ENCODE measurements around the gene OVOL3. TPM values are rescaled to one million over a fixed set of nuclear protein-coding genes. Genes with fewer than 3 reads are reported as not detected.

OVOL3 gene
- total and polyA plus RNA-seq, 4 donors: not detected

DNA sequence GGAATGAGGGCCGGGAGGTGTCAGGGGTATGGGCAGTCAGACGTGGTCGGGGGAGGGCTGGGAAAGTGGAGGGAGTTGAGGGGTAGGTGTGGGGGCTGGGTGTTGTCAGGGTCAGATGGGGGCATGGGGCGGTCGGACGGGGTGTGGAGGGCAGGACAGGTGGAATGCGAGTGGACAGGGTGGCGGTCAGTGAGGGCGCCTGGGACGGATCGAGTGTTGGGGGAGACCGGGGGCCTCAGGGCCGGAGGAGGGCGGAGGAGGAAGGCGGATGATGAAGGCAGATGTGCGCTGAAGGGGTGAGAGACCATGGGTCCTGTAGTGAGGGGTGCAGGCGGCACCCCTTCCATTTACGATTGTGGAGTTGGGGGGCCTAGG, 10.0 kb downstream of the OVOL3 start:
- Histone ChIP-seq H3K27ac (ENCODE audit: low read depth in 1 of 2, low read length in 2 of 2) (no peak overlapping the region), H3K4me3 (ENCODE audit: low read depth in 1 of 3, low read length in 3 of 3) (no peak overlapping the region), H3K9ac (ENCODE audit: low read depth in 1 of 2, low read length in 2 of 2) (no peak overlapping the region), H3K4me1 (ENCODE audit: control insufficient read depth in 4 of 4, insufficient read depth in 4 of 4, low read length in 3 of 4) (peaks cover 0 to 6% (median 4%) of the 10 kb centered on the region in 4 donors), H3K36me3 (ENCODE audit: control insufficient read depth in 4 of 4, insufficient read depth in 3 of 4, low read depth in 1 of 4, low read length in 3 of 4) (peaks cover 8 to 31% (median 14%) of the 10 kb centered on the region in 4 donors), H3K27me3 (ENCODE audit: control insufficient read depth in 4 of 4, insufficient read depth in 4 of 4, low read length in 3 of 4) (no peaks in the 10 kb centered on the region), H3K9me3 (ENCODE audit: control insufficient read depth in 4 of 4, low read length in 3 of 4) (no peaks in the 10 kb centered on the region)
- TF ChIP-seq MAX (IDR thresholded peaks at IDR 0.05): no peak
- no peak for TF ChIP-seq TAF1 (conservative IDR thresholded peaks at IDR 0.05)
- TF ChIP-seq FOXA1 (IDR thresholded peaks at IDR 0.05): no peak
- no peak for TF ChIP-seq JUND (IDR thresholded peaks at IDR 0.05)
- no peak for TF ChIP-seq GABPA (IDR thresholded peaks at IDR 0.05 in 1 of 2, conservative IDR thresholded peaks at IDR 0.05 in 1 of 2)
- no peak for TF ChIP-seq SP1 (IDR thresholded peaks at IDR 0.05)
- no peak for TF ChIP-seq CTCF (IDR thresholded peaks at IDR 0.05; ENCODE audit: low read depth, low read length, missing input control)
- TF ChIP-seq YY1 (IDR thresholded peaks at IDR 0.05): no peak
- no peak for TF ChIP-seq RAD21 (IDR thresholded peaks at IDR 0.05)
- TF ChIP-seq, protein P1, sequence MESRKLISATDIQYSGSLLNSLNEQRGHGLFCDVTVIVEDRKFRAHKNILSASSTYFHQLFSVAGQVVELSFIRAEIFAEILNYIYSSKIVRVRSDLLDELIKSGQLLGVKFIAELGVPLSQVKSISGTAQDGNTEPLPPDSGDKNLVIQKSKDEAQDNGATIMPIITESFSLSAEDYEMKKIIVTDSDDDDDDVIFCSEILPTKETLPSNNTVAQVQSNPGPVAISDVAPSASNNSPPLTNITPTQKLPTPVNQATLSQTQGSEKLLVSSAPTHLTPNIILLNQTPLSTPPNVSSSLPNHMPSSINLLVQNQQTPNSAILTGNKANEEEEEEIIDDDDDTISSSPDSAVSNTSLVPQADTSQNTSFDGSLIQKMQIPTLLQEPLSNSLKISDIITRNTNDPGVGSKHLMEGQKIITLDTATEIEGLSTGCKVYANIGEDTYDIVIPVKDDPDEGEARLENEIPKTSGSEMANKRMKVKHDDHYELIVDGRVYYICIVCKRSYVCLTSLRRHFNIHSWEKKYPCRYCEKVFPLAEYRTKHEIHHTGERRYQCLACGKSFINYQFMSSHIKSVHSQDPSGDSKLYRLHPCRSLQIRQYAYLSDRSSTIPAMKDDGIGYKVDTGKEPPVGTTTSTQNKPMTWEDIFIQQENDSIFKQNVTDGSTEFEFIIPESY (IDR thresholded peaks at IDR 0.05): no peak
- TF ChIP-seq ATF3 (IDR thresholded peaks at IDR 0.05): no peak
- TF ChIP-seq EGR1 (IDR thresholded peaks at IDR 0.05; ENCODE audit: low read depth in 2 of 2): no peak
- no peak for TF ChIP-seq HNF4G (IDR thresholded peaks at IDR 0.05)
- TF ChIP-seq FOXA2 (IDR thresholded peaks at IDR 0.05): no peak
- 97% methylated on average over 18 of the region's 18 CpGs for WGBS
- DNase-seq (ENCODE audit: low spot score): no peak

GRCh38 chr19:36121486-36122124, 10.7 kb downstream of the OVOL3 start:
- Histone ChIP-seq H3K36me3 (ENCODE audit: control insufficient read depth in 4 of 4, insufficient read depth in 3 of 4, low read depth in 1 of 4, low read length in 3 of 4) (peaks cover 8 to 31% (median 14%) of the 10 kb centered on the region in 4 donors), H3K27ac (ENCODE audit: low read depth in 1 of 2, low read length in 2 of 2) (no peak overlapping the region), H3K9me3 (ENCODE audit: control insufficient read depth in 4 of 4, low read length in 3 of 4) (no peaks in the 10 kb centered on the region), H3K4me1 (ENCODE audit: control insufficient read depth in 4 of 4, insufficient read depth in 4 of 4, low read length in 3 of 4) (no peaks in the 10 kb centered on the region), H3K27me3 (ENCODE audit: control insufficient read depth in 4 of 4, insufficient read depth in 4 of 4, low read length in 3 of 4) (no peaks in the 10 kb centered on the region), H3K4me3 (ENCODE audit: low read depth in 1 of 3, low read length in 3 of 3) (no peak overlapping the region), H3K9ac (ENCODE audit: low read depth in 1 of 2, low read length in 2 of 2) (no peak overlapping the region)
- DNase-seq (ENCODE audit: low spot score): no peak
- 92% methylated on average over 49 of the region's 49 CpGs for WGBS
- no peak for TF ChIP-seq REST (IDR thresholded peaks at IDR 0.05)
- no peak for TF ChIP-seq JUND (IDR thresholded peaks at IDR 0.05)
- TF ChIP-seq EGR1 (IDR thresholded peaks at IDR 0.05; ENCODE audit: low read depth in 2 of 2): no peak
- TF ChIP-seq FOXA1 (IDR thresholded peaks at IDR 0.05): no peak
- TF ChIP-seq TAF1 (conservative IDR thresholded peaks at IDR 0.05): no peak
- TF ChIP-seq GABPA (IDR thresholded peaks at IDR 0.05 in 1 of 2, conservative IDR thresholded peaks at IDR 0.05 in 1 of 2): no peak
- no peak for TF ChIP-seq HNF4G (IDR thresholded peaks at IDR 0.05)
- TF ChIP-seq RAD21 (IDR thresholded peaks at IDR 0.05): no peak
- no peak for TF ChIP-seq RXRA (IDR thresholded peaks at IDR 0.05)
- TF ChIP-seq MAX (IDR thresholded peaks at IDR 0.05): no peak
- no peak for TF ChIP-seq FOXA2 (IDR thresholded peaks at IDR 0.05)
- no peak for TF ChIP-seq YY1 (IDR thresholded peaks at IDR 0.05)
- no peak for TF ChIP-seq CTCF (IDR thresholded peaks at IDR 0.05; ENCODE audit: low read depth, low read length, missing input control)
- no peak for TF ChIP-seq NR2F2 (IDR thresholded peaks at IDR 0.05)
- no peak for TF ChIP-seq HNF4A (conservative IDR thresholded peaks at IDR 0.05)
- TF ChIP-seq SP1 (IDR thresholded peaks at IDR 0.05): no peak
- TF ChIP-seq, protein P1 (IDR thresholded peaks at IDR 0.05): no peak
